GM21825 (cell line): ENCODE results near the gene DECR2.
"Not testable (repeated sequence)": the region's sequence is repeated elsewhere in the genome, so short reads cannot be mapped to it uniquely, and the experiment has no call there.

ENCODE experiments used
- ATAC-seq: cut with Tn5 transposase; IDR thresholded peaks from one replicate; pipeline ENCODE4 v1.9.1; 2021; ENCODE audit warnings: mild to moderate bottlenecking, moderate library complexity; ENCODE audit not compliant: unreplicated experiment

The DECR2 gene

GRCh38 chr16:401468-402348 is at the start of gene DECR2:
DECR2 (plus strand) TSS chr16:401885; CDS start chr16:401964, 79 bp downstream.
- ATAC-seq = peak; percentile 47

GRCh38 chr16:352547-353403 is 48.9 kb upstream of the DECR2 start, which contains the start of gene AXIN1:
AXIN1 (minus strand) TSS chr16:352723; CDS start chr16:347025, 5,698 bp downstream.
- peak; percentile 48 for ATAC-seq

GRCh38 chr16:353404-354290 is 48.0 kb upstream of the DECR2 start:
- ATAC-seq = no peak

DNA sequence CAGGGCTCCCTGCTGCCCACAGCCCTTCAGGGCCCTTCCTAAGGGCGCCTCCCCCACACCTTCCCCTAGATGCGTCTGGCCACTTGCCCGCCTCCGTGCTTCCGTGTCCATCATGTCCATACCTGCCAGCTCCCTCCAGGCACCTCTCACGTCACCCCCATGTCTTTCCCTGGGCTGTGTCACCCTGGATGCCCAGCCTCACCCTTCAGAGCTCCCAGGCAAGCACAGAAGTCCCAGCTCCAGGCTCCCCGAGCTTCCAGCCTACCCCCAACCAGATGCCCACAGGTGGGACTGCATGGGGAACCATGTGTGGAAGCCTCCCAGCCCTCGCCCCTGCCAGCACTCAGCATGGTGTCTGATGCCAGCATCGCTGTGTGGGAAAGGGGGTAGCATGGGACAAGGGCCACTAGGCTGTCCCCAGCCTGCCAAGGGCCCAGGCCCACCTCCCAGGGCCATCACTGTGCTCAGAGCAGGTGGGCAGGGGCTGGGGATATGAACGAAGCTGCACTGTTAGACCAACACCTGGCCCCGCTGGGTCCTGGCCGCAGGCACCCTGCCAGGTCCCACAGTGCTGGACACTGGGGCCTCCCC is 47.3 kb upstream of the DECR2 start:
- ATAC-seq = no peak

DNA sequence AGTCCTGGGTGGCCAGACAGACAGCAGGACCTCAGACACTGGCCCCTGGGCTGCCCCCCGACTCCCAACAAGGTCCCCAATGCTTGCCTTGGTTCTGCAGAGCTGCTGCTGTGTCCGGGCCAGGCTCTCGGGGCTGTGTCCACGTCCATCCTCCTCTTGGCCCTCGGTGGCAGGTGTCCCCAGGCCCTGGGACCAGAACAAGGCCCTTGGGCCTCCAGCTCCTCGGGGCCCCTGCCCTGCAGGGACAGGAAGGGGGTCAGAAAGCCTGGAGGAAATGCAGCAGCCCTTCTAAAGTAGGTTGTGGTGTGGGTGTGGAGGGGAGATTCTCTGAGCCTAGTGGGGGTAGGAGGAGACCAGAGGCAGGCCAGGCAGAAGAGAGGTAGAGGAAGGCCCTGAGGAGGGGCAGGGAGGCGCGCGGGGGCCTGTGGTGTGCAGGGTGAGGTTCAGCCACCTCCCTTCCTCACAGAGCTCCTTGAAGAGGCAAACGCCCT is 46.7 kb upstream of the DECR2 start:
- ATAC-seq = no peak

- ATAC-seq = no peak
Measured at GRCh38 chr16:356741-357140, 44.9 kb upstream of the DECR2 start.

DNA sequence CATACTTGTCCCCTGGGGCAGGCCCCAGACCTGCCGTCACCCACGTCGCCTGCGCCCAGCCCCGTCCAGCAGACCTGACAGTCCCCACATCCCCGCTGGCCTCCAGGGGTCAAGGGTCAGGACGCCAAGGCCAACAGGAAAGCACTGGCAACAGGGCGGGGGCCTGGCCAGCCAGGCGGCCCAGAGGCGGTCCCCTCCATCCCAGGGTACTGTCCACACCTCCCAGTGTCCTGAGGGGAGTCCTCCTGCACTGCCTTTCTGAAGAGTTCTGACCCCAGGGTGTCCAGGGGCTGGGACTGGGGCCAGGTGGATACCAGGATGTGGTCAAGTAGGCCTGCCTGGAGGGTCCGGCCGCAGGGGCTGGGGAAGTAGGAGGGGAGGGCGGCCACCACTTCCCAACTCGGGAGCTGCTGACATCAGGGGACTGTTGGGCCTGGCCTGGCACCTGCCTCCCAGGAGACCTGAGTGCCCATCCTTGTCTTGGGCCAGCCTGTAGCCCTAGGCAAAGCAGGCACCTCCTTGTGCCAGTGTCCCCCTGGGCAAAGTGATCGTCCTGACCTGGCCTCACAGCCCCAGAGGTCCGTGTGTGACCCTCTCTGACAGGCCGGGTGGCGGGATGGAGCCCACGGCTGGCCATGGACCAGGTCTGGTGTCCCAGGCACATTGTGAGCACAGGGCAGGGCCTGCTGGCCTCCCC is 42.5 kb upstream of the DECR2 start:
- ATAC-seq = no peak

DNA sequence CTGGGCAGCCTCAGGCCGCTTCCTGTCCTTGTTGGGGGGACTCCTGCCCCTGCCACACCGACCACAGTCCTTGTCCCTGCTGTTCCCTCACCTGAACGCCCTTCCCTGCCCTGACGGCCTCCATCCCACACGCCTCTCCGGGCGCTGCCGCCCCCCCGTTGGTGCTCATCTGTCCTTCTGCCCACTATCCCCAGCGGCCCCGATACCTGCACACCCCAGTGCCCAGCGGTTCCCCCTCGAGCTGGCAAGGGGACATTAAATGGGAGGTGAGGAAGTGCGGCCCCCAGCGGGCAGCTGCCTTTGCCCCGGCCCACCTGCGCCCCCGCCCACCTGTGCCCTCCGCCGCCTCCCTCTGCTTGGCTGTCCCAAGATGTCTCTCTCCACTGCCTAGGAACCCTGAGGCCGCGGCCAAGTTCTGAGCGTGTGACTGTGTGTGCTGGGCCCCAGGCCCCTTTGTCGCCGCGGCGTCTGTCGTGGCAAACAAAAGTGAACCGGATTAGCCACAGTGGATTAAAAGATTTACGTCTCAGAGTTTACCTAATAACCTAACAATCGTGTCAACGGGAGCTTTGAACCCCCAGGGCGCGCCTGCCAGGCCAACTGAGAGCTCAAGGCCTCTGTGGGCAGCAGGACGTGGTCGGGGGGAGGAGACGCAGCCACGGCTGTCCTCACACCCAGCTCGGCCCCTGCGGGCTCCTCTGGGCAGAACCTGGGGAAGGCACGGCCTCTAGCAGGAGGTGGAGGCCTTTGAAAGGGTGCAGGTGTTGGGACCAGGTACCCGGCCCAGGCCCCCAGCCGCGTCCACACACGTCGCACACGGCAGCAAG is 41.6 kb upstream of the DECR2 start:
- ATAC-seq = no peak

DNA sequence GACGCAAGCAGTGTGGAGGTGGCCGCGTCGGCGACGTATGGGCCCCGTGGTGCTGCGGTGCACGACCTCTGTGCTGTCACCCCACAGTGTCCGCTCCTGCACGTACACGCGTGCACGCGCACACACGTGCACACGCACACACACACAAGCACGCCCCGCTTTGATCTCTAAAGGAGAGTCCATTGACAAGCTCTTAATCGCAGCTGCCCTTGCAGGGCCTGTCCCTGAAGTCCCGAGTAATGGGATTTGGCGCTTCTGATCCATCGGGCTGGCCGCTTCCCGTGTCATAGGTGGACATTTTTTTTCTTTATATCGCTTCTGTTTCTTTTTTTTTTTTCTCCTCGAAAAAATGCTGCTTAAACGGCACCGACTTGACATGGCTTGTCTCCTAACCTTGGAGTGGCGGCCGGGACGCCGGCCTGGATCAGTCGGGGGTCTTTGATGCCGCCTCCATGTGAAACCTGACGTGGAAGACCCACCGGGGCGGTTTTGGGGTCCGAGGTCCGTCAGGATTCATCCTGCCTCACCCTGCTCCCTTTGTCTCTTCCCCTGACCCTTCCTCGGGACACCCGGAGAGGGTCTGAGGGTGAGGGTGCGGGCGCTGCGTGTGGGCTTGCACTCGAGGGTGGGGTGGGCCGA is 40.9 kb upstream of the DECR2 start:
- no peak for ATAC-seq

DNA sequence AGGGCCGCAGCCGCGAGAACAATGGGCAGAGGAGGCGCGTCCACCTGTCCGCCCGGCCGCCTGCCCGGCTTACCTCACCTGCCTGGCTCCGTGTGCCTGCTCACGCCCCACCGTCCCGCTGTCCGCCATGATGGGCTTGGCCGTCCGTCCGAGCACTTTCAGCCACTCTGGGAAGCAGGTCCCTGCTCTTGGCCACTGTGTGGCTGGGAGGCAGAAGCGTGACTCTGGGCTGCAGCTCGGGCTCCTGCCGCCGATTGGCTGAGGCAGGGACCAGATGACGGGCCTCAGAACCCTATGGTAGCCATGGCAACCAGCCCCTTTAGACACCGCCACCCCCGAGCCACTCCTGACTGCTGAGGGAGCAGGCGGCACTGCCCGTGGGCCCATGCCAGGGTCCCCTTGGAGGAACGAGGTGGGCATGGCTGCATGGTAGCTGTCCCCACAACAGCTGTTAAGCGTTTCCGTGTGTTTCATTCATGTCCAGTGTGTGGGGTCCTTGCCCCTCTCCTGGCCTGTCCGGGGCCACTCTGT is 40.3 kb upstream of the DECR2 start:
- ATAC-seq = no peak

DNA sequence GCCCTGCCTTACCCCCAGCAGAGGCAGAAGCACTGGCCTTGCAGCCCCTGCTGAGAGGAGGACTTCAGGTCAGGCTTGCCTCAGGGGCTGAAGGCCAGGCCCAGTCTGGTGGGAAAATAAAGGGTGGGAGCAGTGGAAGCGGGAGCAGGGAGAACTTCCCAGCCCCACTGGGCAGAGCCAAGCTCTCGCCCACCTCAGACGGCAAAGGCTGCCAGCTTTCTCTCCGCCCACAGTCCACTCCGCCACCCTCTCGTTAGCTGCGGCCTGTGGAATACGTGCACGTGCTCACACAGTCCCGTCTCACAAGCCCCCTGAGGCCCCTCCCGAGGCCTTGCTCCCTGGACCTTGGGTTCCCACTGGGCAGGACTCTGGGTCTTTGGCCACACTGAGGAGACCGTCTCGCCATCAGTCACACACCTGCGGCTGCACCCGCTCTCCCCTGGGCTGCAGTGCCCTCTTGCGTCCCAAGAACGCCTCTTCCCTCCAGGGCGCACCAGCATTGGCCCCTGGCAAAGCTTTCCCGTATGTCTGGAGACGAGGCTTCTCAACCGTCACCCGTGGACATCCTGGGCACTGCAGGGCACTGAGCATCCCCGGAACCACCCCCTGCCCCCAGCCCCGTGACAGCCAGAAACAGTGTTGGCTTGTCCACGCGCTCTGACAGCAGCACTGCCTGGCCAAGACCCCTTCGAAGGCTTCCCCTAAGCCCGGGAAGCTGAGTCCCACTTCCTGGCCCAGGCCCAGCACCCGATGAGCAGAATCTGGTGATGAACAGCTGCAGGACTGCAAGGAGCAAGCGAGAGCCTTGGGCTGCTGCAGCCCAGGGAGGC is 39.6 kb upstream of the DECR2 start:
- ATAC-seq = no peak

GRCh38 chr16:362702-362999 is 39.0 kb upstream of the DECR2 start:
- ATAC-seq = not testable (repeated sequence)

- no peak for ATAC-seq
Measured at GRCh38 chr16:363110-363765, 38.4 kb upstream of the DECR2 start.

DNA sequence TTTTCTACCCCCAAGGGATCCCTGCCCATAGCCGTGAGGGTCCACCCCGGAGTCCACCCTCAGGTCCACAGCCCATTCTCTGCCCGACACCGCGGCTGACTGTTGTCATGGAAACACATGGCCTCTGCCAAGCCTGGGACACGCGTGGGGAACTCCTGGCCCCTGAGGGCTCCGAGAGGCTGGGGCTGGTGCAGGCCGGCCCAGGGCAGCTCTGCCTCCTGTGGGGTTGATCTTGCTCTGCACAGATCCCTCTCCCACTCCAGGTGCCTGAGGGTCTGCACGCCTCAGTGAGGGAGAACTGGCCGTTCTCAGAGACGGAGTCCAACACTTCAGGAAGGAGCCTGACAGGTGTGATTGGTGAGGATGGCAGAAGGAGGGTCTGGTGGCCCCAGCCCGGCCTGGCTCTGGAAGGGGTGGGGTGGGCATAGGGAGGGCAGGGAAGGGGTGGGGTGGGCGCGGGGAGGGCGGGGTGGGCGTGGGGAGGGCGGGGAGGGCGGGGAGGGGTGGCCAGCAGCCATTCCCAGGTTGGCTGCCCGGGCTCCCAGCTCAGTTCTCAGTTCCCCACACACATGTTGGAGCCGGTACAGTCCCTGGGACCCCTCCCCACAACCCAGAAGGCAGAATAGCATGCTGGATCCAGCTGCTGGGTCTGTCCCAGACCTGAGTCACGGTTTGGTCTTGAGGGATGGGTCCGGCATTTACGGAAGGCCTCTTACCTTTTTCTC is 37.8 kb upstream of the DECR2 start:
- ATAC-seq = no peak

- no peak for ATAC-seq
Measured at GRCh38 chr16:364595-365491, 36.8 kb upstream of the DECR2 start.
